Fibroblast of skin of back (primary cell): ENCODE results near the gene PPP2R5A.
"Not testable (repeated sequence)": the region's sequence is repeated elsewhere in the genome, so short reads cannot be mapped to it uniquely, and the experiment has no call there.

Experiments
- DNase-seq: peaks from one replicate; pipeline ENCODE4 v3.0.0-alpha.2; 2013

The PPP2R5A gene

GRCh38 chr1:212302745-212303383 lies 17.7 kb downstream of the PPP2R5A start:
- peak; percentile 66 for DNase-seq

- no peak for DNase-seq
Observed at GRCh38 chr1:212305342-212305741, 20.1 kb downstream of the PPP2R5A start.

DNA sequence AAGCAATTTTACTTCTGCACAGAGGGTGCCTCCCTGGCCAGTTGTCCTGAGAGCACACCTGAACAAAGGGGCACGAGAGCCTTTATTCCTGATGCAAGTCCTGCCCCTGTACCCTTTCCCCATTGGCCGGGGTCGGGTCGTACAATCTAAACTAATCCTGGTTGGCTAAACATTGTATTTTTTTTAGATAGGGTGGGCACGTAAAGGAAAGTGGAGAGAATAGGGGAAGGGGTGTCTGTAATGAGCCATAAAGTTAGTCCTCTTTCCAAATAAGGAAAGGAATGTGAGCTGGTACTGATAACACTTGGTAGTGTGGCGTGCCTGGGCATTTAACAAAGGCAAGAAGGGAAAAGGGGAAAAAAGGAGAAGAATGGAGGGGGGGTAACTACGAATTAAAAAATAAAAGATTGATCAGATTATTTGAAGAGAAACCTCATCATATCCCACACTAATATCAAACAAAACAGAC lies 20.8 kb downstream of the PPP2R5A start:
- DNase-seq: not testable (repeated sequence)

DNA sequence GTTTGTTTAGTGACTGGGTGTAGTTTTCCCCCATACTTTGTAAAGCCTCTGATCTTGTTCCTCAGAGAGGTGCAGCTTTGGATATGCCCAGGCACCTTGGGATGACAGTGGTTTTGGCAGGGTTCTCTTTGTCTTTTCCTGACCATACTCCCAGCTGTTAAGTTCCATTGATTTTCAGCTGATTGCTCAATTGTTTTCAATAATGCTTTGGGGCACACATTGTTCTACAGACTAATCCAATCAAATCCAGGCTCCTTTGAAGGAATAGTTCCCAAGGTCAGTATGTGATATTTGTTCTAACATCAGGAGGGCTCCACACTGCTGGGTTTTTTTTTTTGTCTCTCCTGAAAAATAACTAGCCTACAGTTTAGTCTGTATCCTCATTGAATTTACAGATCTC lies 24.8 kb downstream of the PPP2R5A start:
- no peak for DNase-seq

DNA sequence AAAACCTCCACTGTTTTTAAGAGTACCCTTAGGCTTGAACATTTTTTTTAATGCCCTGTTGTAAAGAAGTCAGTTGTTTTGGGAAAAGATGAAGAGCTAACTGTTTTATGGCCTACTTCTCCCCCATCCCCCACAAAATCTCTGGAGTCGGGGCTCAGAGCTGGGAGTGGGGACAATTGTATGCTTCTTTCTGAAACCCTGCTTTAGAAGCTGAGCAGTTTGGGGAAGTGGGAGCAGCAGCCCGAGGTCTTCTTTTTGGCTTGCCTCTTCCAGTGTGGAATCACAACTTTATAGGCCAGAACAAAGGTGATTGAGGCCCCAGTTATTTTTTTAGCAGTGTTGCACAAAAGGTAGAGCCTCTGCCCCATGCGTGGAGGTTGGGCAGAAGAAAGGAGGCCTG lies 25.2 kb downstream of the PPP2R5A start:
- DNase-seq: no peak

DNA sequence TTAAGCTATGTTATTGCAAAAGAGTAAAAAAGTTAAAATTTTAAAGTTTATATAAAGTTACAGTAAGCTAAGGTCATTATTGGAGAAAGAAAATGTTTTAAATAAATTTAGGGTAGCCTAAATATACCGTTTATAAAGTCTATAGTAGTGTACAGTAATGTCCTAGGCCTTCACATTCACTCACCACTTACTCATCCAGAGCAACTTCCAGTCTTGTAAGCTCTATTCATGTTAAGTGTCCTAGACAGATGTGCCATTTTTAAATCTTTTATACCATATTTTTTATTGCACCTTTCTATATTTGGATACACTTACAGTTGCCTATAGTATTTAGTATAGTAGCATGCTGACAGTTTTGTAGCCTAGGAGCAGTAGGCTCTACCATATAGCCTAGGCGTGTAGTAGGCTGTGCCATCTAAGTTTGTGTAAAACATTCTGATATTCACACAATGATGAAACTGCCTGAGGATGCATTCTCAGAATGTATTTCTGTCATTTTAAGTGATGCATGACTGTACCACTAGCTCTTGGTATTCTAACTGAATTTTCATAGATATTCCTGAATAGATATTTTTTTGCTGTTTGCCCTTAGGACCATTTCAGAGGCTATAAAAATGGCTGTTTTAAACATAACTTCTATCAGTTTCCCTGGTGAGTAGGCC lies 26.8 kb downstream of the PPP2R5A start:
- peak; percentile 70 for DNase-seq

- DNase-seq: peak; percentile 86
Observed at GRCh38 chr1:212313616-212314015, 28.4 kb downstream of the PPP2R5A start.

DNA sequence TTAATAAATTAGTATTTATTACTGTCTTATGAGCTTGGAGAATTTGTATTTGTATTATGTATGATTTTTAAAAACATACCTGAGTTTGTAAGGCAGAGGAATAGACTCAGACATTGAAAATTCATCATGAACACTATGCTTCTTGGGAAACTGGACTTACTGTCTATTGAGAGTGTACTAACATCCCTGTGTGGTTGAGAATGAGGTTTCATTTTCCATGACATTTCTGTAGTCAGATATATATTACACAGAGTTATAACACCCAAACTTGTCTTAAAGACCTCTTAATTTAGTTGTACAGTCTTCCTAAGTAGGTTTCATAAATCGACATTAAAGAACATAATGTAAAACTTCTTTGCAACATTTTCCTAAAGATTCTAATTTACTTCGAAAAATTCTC lies 30.0 kb downstream of the PPP2R5A start:
- DNase-seq: no peak

- peak; percentile 45 for DNase-seq
Observed at GRCh38 chr1:212315907-212316306, 30.7 kb downstream of the PPP2R5A start.

- no peak for DNase-seq
Observed at GRCh38 chr1:212317916-212318315, 32.7 kb downstream of the PPP2R5A start.

DNA sequence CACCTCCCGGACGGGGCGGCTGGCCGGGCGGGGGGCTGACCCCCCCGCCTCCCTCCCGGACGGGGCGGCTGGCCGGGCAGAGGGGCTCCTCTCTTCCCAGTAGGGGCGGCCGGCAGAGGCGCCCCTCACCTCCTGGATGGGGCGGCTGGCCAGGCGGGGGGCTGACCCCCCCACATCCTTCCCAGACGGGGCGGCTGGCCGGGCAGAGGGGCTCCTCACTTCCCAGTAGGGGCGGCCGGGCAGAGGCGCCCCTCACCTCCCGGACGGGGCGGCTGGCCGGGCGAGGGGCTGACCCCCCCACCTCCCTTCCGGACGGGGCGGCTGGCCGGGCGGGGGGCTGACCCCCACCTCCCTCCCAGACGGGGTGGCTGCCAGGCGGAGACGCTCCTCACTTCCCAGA lies 35.8 kb downstream of the PPP2R5A start:
- not testable (repeated sequence) for DNase-seq

- DNase-seq: no peak
Observed at GRCh38 chr1:212323066-212323465, 37.9 kb downstream of the PPP2R5A start.

DNA sequence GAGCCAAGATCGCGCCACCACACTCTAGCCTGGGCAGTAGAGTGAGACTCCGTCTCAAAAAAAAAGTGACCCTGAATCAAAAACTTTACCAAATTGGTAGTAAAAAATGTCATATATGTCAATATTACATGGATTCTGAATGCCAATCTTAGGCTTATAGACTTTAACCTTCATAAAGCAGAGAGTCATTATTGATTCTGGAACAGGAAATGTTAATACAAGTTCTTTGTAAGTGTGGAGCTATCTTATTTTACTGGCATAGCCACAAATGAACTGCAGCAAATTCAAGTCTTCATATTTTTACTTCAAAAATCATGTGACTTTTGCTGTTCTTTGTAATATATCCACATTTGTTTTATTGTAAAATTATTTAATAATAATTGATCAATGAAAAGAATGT lies 41.3 kb downstream of the PPP2R5A start:
- DNase-seq: no peak

DNA sequence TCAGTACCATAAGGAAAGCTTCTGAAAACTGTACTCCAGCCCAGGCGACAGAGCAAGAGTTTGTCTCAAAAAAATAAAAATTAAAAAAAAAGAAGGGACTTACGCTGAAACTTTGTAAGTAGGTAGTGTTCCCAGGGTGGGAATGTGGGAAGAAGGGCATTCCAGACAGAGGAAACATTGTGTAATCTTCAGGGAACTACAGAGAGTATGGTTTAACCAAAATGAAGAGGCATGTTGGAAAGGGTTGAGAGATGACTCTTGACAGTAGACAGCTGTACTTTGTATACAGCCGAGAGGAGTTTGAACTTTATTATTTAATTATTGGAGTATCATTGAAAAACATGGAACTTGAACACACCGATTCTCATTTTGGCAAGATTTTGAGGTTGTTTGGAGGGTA lies 43.0 kb downstream of the PPP2R5A start:
- DNase-seq: no peak

DNA sequence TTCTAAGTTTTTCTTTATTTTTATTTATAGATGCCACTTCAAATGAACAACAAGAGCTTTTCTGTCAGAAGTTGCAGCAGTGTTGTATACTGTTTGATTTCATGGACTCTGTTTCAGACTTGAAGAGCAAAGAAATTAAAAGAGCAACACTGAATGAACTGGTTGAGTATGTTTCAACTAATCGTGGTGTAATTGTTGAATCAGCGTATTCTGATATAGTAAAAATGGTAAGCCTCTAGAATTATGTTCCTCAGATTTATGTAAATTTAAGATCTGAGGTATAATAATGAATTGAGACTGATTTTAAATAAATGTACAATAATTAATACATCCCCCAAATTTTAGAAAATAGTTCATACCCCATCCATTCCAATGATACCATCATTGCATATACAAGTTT lies 43.9 kb downstream of the PPP2R5A start:
- DNase-seq: no peak

DNA sequence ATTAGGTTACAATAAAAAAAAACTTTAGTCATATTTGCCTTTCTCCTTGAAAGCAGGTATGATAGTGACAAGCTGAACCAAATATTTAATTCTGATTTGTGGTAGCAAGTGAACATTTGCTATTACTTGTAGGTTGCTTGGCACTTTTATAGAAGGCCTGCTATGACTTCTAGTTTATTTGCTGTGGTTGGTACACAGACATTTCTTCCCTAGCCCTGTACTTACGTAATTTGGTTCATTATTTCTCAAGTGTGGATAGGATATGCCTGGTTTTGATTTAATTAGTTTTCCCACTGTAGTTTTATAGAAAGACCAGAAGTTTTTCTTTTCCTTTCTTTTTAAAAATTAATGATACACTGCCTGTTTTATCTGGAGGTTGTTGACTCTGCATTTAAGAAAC lies 55.9 kb downstream of the PPP2R5A start:
- DNase-seq: no peak

GRCh38 chr1:212344905-212345304 lies 59.7 kb downstream of the PPP2R5A start:
- DNase-seq: no peak

- DNase-seq: no peak
Observed at GRCh38 chr1:212346601-212347000, 61.4 kb downstream of the PPP2R5A start.

- DNase-seq: no peak
Observed at GRCh38 chr1:212351588-212352362, 66.6 kb downstream of the PPP2R5A start.

DNA sequence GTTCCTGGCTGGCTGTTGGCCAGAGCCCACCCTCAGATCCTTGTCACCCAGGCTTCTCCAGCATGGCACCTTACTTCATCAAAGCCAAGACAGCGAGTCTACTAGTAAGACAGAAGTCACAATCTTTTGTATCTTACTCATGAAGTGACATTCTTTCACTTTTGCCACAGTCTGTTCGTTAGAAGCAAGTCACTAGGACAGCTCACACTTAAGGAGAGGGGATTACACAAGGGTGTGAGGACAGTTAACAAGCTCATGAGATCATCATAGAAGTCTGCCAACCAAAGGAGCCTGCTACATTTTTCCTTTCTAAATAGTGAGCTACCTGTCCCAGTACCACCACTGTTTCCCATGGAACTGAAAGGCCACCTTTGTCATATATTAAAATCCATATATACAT lies 68.0 kb downstream of the PPP2R5A start:
- DNase-seq: peak; percentile 6

DNA sequence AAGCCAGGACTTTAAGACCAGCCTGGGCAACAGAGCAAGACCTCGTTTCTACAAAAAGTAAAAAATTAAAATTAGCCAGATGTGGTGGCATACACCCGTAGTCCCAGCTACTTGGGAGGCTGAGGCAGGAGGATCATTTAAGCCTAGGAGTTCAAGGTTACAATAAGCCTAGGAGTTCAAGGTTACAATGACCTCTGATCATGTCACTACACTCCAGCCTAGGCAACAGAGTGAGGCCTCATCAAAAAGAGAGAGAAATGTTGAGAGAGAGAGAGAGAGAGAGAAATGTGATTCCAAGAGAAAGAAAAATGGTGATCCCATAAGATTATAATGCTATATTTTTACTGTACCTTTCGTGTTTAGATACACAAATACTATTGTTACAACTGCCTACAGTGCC lies 69.3 kb downstream of the PPP2R5A start:
- no peak for DNase-seq

GRCh38 chr1:212355230-212355969 lies 70.2 kb downstream of the PPP2R5A start:
- DNase-seq: peak; percentile 36
